ENCODE data around the gene HACD1.

DNA sequence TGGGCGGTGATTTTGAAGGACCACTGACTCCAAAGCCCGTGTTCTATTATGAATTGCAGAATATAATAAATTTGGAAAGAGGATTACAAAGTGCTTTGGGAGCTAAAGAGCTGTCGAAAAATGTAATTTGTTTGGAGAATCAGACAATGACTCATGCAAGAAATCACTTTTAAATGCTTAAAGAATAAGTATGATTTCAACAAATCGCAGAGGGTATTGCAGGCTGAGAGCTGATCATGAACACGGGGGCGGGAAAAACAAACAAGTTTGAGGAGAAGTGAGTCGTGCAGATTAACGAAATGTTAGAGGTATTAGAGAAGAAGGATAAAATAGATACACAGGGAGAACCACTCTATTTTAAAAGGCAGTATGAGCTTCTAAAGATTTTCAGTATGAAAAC is 4.9 kb upstream of the HACD1 start:
- no peak for TF ChIP-seq EZH2 (IDR thresholded peaks at IDR 0.05; ENCODE audit: borderline replicate concordance)
- TF ChIP-seq, protein P1, sequence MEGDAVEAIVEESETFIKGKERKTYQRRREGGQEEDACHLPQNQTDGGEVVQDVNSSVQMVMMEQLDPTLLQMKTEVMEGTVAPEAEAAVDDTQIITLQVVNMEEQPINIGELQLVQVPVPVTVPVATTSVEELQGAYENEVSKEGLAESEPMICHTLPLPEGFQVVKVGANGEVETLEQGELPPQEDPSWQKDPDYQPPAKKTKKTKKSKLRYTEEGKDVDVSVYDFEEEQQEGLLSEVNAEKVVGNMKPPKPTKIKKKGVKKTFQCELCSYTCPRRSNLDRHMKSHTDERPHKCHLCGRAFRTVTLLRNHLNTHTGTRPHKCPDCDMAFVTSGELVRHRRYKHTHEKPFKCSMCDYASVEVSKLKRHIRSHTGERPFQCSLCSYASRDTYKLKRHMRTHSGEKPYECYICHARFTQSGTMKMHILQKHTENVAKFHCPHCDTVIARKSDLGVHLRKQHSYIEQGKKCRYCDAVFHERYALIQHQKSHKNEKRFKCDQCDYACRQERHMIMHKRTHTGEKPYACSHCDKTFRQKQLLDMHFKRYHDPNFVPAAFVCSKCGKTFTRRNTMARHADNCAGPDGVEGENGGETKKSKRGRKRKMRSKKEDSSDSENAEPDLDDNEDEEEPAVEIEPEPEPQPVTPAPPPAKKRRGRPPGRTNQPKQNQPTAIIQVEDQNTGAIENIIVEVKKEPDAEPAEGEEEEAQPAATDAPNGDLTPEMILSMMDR (IDR thresholded peaks at IDR 0.05; ENCODE audit: poor library complexity) = no peak
